GM19328 (cell line): ENCODE measurements around the gene PKN2.
"Not testable (repeated sequence)": the region's sequence is repeated elsewhere in the genome, so short reads cannot be mapped to it uniquely, and the experiment has no call there.

Experiments
- ATAC-seq: cut with Tn5 transposase; IDR thresholded peaks from one replicate; pipeline ENCODE4 v1.9.1; 2021; ENCODE audit warnings: mild to moderate bottlenecking, moderate library complexity; ENCODE audit not compliant: unreplicated experiment

PKN2 gene

GRCh38 chr1:88876573-88877365 is 192.7 kb downstream of the PKN2 start:
- ATAC-seq = no peak

GRCh38 chr1:88877382-88877825 is 193.3 kb downstream of the PKN2 start:
- ATAC-seq = no peak

- no peak for ATAC-seq
These were observed 193.8 kb downstream of the PKN2 start for GRCh38 chr1:88877911-88878310.

GRCh38 chr1:88878731-88879130 is 194.7 kb downstream of the PKN2 start:
- ATAC-seq = no peak

- ATAC-seq = not testable (repeated sequence)
These were observed 196.6 kb downstream of the PKN2 start for GRCh38 chr1:88880717-88881116.

- ATAC-seq = no peak
These were observed 199.1 kb downstream of the PKN2 start for GRCh38 chr1:88883156-88883555.
